Fibroblast of skin of abdomen (primary cell): ENCODE results near the gene CCDC85A.

Experiments used
- DNase-seq: peaks from one replicate; pipeline ENCODE4 v3.0.0-alpha.2; 2013

Gene CCDC85A

DNA sequence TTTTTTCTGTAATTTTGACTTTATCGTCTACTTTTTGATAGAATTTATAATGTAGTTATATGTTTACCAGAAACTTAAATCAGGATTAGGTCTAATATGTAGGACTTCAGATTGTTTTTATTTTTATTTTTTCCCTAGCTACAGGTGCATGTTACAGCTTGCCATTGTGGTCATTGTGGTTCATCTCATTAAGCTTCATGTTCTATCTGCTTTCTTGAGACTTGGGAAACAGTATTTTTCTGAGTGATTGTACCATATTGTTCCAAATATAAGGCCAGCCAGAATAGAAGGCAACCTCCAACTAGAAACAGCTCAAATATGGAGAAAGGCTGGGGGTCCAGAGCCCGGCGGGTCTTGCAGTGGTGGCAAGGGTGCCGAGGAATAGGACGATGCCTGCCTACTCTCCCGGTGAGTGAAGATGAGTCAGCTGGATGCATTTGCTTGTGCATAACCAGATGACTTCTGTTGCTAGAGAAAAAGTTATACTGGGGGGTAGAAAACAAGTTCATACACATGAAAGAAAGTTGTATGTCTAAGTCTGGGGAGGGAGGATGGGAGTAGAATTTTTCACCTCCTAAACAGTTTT, 188.4 kb downstream of the CCDC85A start:
- no peak for DNase-seq

DNA sequence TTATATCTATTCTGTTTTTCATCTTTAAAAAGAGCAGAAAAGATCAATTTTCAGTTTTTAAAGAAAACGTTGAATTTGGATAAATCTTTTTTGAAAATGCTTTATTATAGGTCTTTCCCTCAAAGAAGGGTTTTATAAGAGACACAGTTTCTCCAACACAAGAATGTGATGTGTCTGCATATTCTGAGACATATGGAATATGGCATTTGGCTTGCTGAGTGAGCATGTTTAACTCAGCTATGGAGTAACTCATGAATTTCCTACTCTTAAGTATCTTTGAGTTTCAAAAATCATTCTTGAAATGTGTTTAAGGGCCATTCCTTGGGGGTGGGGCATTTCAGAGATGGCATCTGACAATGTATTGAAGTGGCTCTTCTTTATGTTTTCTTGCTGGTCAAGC, 191.5 kb downstream of the CCDC85A start:
- peak; percentile 13 for DNase-seq

DNA sequence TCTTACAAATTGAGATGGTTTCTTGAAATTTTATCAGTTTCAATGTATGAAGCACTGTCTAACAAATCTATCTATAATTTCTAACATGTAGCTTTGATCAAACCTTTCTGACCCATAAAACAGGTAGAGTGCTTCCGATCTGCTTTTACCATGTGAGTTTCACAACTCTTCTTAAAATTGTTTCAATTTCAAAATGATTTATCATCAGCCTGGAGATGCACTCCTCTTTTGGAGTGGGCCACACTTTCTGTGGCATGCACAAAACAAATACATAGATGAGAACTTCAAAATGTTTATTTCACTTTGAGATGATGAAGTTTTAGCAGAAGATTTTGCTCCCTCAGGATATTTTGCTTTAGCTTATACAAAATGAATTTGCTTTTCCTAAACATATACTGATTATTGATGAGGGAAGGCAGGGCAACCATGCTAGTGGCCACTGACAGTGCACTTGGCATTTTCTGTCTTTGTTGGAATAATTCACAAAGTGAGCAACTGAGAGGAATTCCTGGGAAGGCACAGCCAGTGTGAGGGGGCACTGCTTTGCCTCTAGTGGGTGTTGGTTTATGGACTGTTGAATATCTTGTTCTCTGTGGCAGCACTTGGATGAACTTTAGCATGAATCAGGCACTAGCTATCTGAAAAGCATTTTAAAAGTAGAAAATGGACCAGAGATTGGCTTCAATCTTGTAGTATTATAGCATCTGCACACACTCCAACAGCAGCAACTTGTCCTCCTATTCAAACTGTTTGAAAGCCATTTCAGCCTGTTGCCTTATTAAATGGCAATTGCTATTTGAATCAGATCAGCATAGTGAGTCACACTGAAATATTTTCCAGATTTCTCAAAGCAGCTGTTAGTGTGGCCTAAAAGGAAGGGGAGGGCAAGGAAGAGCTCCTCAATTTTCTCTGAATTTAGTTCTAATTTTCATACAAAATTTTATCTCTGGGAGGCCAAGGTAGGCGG, 193.2 kb downstream of the CCDC85A start:
- peak; percentile 71 for DNase-seq

DNA sequence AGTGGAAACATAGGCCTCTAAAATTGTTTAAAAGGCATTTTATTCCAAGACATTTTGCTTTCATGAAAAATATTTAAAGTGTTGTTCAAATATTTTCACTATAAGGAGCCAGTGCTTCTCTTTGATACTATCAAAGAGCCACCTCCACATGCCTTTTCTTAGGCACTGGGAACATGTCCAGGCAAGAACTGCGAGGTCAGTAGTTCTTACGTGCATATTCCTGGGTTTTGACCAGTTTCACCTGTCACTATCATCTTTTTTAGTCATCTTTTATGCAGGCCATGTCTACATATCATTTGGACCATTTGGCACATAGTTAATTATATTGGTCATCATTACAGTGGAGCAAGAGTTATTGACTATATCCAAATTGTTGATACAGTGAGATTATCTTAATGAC, 195.3 kb downstream of the CCDC85A start:
- DNase-seq: no peak

DNA sequence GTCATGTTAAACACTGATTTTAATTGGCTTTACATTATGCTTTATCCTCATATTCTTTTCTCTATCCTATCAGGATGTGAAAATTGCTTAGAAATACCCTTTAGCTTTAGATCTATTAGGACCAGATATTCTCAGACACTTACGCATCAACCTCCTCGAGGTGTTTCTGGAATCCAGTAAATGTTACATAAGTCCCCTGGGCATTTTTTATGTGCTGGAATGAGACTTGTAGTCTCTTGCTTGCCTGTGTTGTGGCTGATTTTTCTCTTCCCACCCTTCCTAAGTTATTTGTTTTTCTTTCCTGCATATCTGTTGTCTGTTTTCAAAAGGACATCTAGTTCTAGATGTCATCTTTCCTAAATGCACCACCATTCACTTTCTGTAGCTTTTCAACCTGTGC, 197.1 kb downstream of the CCDC85A start:
- peak; percentile 45 for DNase-seq

DNA sequence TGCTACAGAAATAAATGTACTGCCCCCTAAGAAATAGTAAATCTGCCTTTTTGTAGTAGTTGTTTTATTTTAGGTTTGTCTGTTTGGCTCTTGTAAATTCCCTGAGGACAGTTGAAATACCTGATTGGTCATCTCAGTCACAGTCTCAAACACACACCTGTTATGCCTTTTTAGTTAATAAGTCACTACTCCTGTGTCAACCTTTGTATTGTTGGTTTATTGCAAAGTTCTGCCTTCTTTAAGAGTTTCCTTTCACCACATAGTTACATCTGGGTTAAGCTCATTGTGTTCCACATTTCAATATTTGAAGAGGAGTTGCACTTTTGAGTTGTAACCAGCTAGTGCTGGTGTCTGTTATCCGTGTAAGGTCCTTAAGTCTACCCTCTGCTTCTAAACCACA, 198.7 kb downstream of the CCDC85A start:
- no peak for DNase-seq

DNA sequence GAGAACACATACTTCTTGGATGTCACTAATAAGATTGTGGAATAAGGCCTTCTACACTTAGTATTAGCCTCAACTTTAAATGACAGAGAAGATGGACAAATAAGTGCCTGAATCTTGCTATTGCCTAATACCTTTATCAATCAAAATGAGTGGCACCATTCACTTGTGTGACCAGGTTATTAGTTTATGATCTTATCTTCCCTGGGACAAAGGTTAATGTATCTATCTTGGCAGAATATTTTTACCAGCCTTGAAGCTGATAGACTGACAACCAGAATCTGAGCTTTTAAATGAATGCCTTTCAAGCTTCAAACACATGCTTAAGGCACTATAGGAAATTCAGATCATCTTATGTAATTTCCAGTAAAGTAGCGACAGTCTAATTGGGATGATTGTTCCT, 202.9 kb downstream of the CCDC85A start:
- DNase-seq: no peak

DNA sequence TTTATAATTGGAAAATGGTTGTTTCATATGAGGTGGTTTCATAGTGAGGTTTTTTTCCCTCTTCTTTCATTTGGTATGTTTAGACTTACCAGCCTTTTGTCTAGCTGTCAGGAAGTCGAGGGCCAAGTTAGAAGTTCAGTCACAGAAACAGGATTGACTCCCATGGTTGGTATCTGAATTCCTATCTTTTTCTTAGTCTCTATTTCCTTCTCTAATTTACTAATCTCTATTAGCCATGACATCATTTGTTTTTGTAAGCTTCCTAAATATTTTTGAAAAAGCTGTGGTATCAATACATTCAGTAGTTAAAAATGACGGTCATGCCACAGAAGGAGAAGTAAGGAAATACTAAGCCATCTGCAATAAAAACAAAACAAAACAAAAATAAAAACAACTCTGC, 206.9 kb downstream of the CCDC85A start:
- no peak for DNase-seq

DNA sequence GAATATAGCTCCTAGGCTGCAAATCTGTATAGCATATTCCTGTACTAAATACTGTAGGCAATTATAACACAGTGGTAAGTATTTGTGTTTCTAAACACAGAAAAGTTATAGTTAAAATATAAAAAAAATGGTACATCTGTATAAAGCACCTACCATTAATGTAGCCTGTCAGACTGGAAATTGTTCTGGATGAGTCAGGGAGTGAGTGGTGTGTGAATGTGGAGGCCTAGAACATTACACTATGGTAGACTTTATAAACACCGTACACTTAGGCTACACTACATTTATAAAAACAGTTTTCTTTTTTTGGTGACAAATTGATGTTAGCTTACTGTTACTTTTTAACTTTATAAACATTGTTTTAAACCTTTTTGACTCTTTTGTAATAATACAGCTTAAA, 226.3 kb downstream of the CCDC85A start:
- peak; percentile 6 for DNase-seq

DNA sequence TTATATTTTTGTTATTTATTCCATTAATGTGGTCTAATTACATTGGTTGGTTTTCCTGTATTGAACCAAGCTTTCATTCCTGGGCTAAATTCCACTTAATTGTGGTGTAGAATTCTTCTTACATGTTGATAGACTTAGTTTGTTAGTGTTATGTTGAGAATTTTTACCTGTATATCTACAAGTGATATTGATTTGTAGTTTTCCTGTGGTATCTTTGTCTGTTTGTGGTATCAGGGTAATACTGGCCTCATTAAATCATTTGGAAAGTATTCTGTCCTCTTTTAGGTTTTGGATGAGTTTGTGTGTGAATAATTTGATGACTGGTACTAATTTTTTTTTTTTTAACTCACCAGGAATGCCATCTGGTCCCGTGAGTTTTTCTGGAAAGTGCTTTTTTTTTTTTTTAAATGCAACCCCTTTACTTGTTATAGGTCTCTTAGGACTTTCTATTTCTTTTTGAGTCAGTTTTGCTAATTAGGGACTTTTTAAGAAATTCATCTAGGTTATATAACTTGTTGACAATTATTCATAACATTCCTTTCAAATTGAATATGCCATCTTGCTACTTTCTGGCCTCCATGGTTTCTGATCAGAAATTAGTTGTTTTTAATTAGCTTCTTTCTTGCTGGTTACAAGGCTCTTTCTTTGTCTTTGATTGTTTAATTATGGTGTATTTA, 232.8 kb downstream of the CCDC85A start:
- no peak for DNase-seq
